Liver (tissue), 9 donors: ENCODE results near the gene AMZ1. TPM values are rescaled to one million over a fixed set of nuclear protein-coding genes. Genes with fewer than 3 reads are reported as not detected.

Experiments used
- DNase-seq: peaks from one replicate; pipeline ENCODE4 v3.0.0-alpha.2; 2017; ENCODE audit warnings: low spot score
- H3K27ac ChIP-seq, 2 donors: one replicate each; pipeline ENCODE4 v1.7.0; 2013; ENCODE audit warnings: inconsistent platforms in 2 of 2, low read length in 2 of 2, control low read depth in 1 of 2, low read depth in 1 of 2, mild to moderate bottlenecking in 1 of 2
- H3K27me3 ChIP-seq, 4 donors: one replicate each; pipeline versions ENCODE4 v1.6.1 to v1.7.0; 2013; ENCODE audit warnings: low read length in 3 of 4, inconsistent platforms in 1 of 4, mild to moderate bottlenecking in 1 of 4, moderate library complexity in 1 of 4; ENCODE audit not compliant: control insufficient read depth in 4 of 4, insufficient read depth in 4 of 4
- H3K36me3 ChIP-seq, 4 donors: one replicate each; pipeline versions ENCODE4 v1.6.1 to v1.7.0; 2013; ENCODE audit warnings: low read length in 3 of 4, mild to moderate bottlenecking in 3 of 4, low read depth in 1 of 4, moderate library complexity in 1 of 4; ENCODE audit not compliant: control insufficient read depth in 4 of 4, insufficient read depth in 3 of 4
- H3K4me1 ChIP-seq, 4 donors: one replicate each; pipeline versions ENCODE4 v1.6.1 to v1.7.0; 2013; ENCODE audit warnings: low read length in 3 of 4, mild to moderate bottlenecking in 3 of 4, moderate library complexity in 1 of 4; ENCODE audit not compliant: control insufficient read depth in 4 of 4, insufficient read depth in 4 of 4
- H3K4me3 ChIP-seq, 3 donors: one replicate each; pipeline versions ENCODE4 v1.6.1 to v1.7.0; 2013; ENCODE audit warnings: low read length in 3 of 3, control low read depth in 1 of 3, low read depth in 1 of 3, mild to moderate bottlenecking in 1 of 3
- H3K9ac ChIP-seq, 2 donors: one replicate each; pipeline ENCODE4 v1.7.0; 2013; ENCODE audit warnings: low read length in 2 of 2, mild to moderate bottlenecking in 2 of 2, moderate library complexity in 2 of 2, control low read depth in 1 of 2, low read depth in 1 of 2
- H3K9me3 ChIP-seq, 4 donors: one replicate each; pipeline versions ENCODE4 v1.6.1 to v1.7.0; 2013; ENCODE audit warnings: low read length in 3 of 4; ENCODE audit not compliant: control insufficient read depth in 4 of 4
- CTCF ChIP-seq: fragments of 150-350 bp; IDR thresholded peaks from 2 replicates; pipeline ENCODE4 v1.5.1; 2017; ENCODE audit warnings: improper control_type of control experiment, low read depth, low read length; ENCODE audit not compliant: missing input control
- EGR1 ChIP-seq, 2 donors: IDR thresholded peaks; 2 replicates each; pipeline ENCODE4 v1.6.1; 2016 to 2018; ENCODE audit warnings: antibody characterized with exemption in 2 of 2, low read depth in 2 of 2
- FOXA1 ChIP-seq: IDR thresholded peaks from 2 replicates; pipeline ENCODE4 v1.6.1; 2016; ENCODE audit warnings: antibody characterized with exemption
- FOXA2 ChIP-seq: IDR thresholded peaks from 2 replicates; pipeline ENCODE4 v1.6.1; 2016; ENCODE audit warnings: antibody characterized with exemption
- GABPA ChIP-seq, 2 donors: IDR thresholded peaks in 1 of 2; conservative IDR thresholded peaks in 1 of 2; 2 replicates each; pipeline ENCODE4 v1.6.1; 2016; ENCODE audit warnings: antibody characterized with exemption in 2 of 2, mild to moderate bottlenecking in 1 of 2, moderate library complexity in 1 of 2
- HNF4A ChIP-seq, 2 donors: conservative IDR thresholded peaks; 2 replicates each; pipeline ENCODE4 v1.6.1; 2016; ENCODE audit warnings: antibody characterized with exemption in 2 of 2, mild to moderate bottlenecking in 2 of 2
- HNF4G ChIP-seq: IDR thresholded peaks from 2 replicates; pipeline ENCODE4 v1.6.1; 2016; ENCODE audit warnings: antibody characterized with exemption
- JUND ChIP-seq, 2 donors: IDR thresholded peaks; 2 replicates each; pipeline ENCODE4 v1.6.1; 2016; ENCODE audit warnings: antibody characterized with exemption in 2 of 2
- MAX ChIP-seq: IDR thresholded peaks from 2 replicates; pipeline ENCODE4 v1.6.1; 2016; ENCODE audit warnings: antibody characterized with exemption
- NR2F2 ChIP-seq: IDR thresholded peaks from 2 replicates; pipeline ENCODE4 v1.6.1; 2016; ENCODE audit warnings: antibody characterized with exemption
- RXRA ChIP-seq, 2 donors: IDR thresholded peaks; 2 replicates each; pipeline ENCODE4 v1.6.1; 2017 to 2018; ENCODE audit warnings: antibody characterized with exemption in 2 of 2, mild to moderate bottlenecking in 1 of 2
- SP1 ChIP-seq: IDR thresholded peaks from 2 replicates; pipeline ENCODE4 v1.6.1; 2018; ENCODE audit warnings: antibody characterized with exemption, mild to moderate bottlenecking
- TAF1 ChIP-seq: conservative IDR thresholded peaks from 2 replicates; pipeline ENCODE4 v1.6.1; 2016; ENCODE audit warnings: antibody characterized with exemption, mild to moderate bottlenecking
- YY1 ChIP-seq: IDR thresholded peaks from 2 replicates; pipeline ENCODE4 v1.6.1; 2016; ENCODE audit warnings: antibody characterized with exemption, mild to moderate bottlenecking
- ZBTB33 ChIP-seq: IDR thresholded peaks from 2 replicates; pipeline ENCODE4 v1.6.1; 2016; ENCODE audit warnings: antibody characterized with exemption
- WGBS: extraction: QIAGEN DNeasy Blood & Tissue Kit; methylation state at CpG from one replicate; pipeline ENCODE4 v1.1.7; 2013; 5-methylcytosine and 5-hydroxymethylcytosine counted together
- polyA plus RNA-seq, 2 donors: library from polyadenylated mRNA; stranded (reverse) in 1 of 2; unstranded in 1 of 2; fragments of 200-250 nt in 1 of 2; fragments of >200 nt in 1 of 2; fragmentation: Nextera tagmentation in 1 of 2; extraction: Ambion mirVana in 1 of 2; gene quantifications; one replicate each; pipeline versions ENCODE4 v1.2.1 to v1.2.3, GENCODE V29; 2013 to 2015
- total RNA-seq, 2 donors: library from RNA; depleted of rRNA; stranded (reverse); fragments of >200 nt; gene quantifications; one replicate each; pipeline ENCODE4 v1.2.3, GENCODE V29; 2014
- TF ChIP-seq, protein P1 (sequence below): IDR thresholded peaks from 2 replicates; pipeline ENCODE4 v1.6.1; 2016; ENCODE audit warnings: antibody characterized with exemption
- donor health status: healthy.
- donor health status: healthy.
- donor health status: healthy.
- donor health status: healthy.
- donor health status: healthy.

The AMZ1 gene
- total and polyA plus RNA-seq, 4 donors: 0.10 to 1.3 (median 1.1) TPM; not detected in 1

GRCh38 chr7:2729893-2730716, 42.1 kb downstream of the AMZ1 start:
- H3K9me3 ChIP-seq: no peaks in the 10 kb centered on the region
- peaks cover 0 to under 1% (median 0%) of the 10 kb centered on the region in 4 donors for H3K4me1 ChIP-seq
- no peak overlapping the region for H3K4me3 ChIP-seq
- no peak overlapping the region for H3K9ac ChIP-seq
- DNase-seq: no peak
- no peak overlapping the region for H3K27ac ChIP-seq
- WGBS: 86% methylated on average over 33 of the region's 33 CpGs
- peaks cover 0 to 6% (median 1%) of the 10 kb centered on the region in 4 donors for H3K36me3 ChIP-seq
- no peak for TF ChIP-seq FOXA1
- no peaks in the 10 kb centered on the region for H3K27me3 ChIP-seq

DNA sequence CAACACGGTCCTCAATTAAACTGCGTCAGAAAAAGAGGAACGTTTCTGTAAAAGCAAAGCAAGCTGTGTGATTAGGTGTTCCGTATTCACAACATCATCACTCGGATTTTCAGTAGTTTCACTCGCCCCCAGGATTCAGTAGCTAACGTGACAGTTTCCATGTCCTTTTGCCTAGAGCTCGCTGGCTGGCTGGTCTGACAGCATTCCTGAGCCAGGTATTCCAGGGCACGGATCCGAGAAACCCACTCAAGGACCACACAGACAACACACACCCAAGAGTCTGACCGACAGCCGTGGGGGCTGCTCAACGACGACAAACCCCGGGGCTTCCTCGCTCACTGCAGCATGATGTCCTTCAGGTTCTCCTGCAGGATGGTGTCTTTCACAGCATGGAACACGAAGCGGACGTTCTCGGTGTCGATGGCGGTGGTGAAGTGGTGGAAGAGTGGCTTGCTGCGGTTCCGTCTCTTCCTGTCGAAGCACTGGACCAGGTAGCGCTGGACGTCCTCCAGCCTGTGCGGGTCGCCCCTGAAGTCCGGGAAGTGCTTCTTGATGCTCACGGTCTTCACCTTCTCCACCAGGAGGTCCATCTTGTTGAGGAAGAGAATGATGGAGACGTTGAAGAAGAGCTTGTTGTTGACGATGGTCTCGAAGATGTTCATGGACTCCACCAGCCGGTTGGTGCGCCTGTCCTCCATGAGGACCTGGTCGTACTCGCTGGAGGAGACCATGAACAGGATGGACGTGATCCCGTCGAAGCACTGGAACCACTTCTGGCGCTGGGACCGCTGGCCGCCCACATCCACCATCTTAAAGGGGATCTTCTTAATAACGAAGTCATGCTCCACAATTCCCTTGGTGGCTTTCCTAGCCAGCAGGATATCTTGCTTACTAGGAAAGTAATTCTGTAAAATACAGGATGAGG, 43.1 kb downstream of the AMZ1 start:
- Histone ChIP-seq H3K4me3 (no peak overlapping the region), H3K27me3 (no peaks in the 10 kb centered on the region), H3K4me1 (peaks cover 0 to 4% (median 0%) of the 10 kb centered on the region in 4 donors), H3K36me3 (peaks cover 0 to 6% (median 1%) of the 10 kb centered on the region in 4 donors), H3K9ac (no peak overlapping the region), H3K27ac (no peak overlapping the region), H3K9me3 (no peaks in the 10 kb centered on the region)
- DNase-seq: no peak
- WGBS: 97% methylated on average over 45 of the region's 45 CpGs
- TF ChIP-seq JUND (IDR thresholded peaks at IDR 0.05): no peak
- TF ChIP-seq TAF1: no peak
- TF ChIP-seq MAX: no peak
- no peak for TF ChIP-seq SP1
- no peak for TF ChIP-seq ZBTB33
- no peak for TF ChIP-seq FOXA2
- TF ChIP-seq CTCF: no peak
- no peak for TF ChIP-seq NR2F2
- no peak for TF ChIP-seq EGR1 (IDR thresholded peaks at IDR 0.05; ENCODE audit: low read depth in 2 of 2)
- TF ChIP-seq HNF4G: no peak
- no peak for TF ChIP-seq RXRA (IDR thresholded peaks at IDR 0.05)

- no peak for DNase-seq
- H3K27ac ChIP-seq: no peak overlapping the region
- H3K36me3 ChIP-seq: peaks cover 0 to 6% (median 1%) of the 10 kb centered on the region in 4 donors
- peaks cover 0 to 4% (median 0%) of the 10 kb centered on the region in 4 donors for H3K4me1 ChIP-seq
- no peak overlapping the region for H3K4me3 ChIP-seq
- no peaks in the 10 kb centered on the region for H3K9me3 ChIP-seq
- 92% methylated on average over 9 of the region's 9 CpGs for WGBS
- no peak overlapping the region for H3K9ac ChIP-seq
- no peaks in the 10 kb centered on the region for H3K27me3 ChIP-seq
- TF ChIP-seq SP1 (no peak), TAF1 (no peak), NR2F2 (no peak), CTCF (no peak), HNF4A (conservative IDR thresholded peaks at IDR 0.05) (no peak), YY1 (no peak), ZBTB33 (no peak), GABPA (IDR thresholded peaks at IDR 0.05 in 1 of 2, conservative IDR thresholded peaks at IDR 0.05 in 1 of 2) (no peak)
- TF ChIP-seq, protein P1, sequence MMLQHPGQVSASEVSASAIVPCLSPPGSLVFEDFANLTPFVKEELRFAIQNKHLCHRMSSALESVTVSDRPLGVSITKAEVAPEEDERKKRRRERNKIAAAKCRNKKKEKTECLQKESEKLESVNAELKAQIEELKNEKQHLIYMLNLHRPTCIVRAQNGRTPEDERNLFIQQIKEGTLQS: no peak
Measured at GRCh38 chr7:2732388-2732787, 44.4 kb downstream of the AMZ1 start.
